Endothelial cell of umbilical vein (primary cell): ENCODE results near the gene DNHD1.

ENCODE experiments used
- CTCF ChIP-seq, 2 donors: IDR thresholded peaks; 1 replicate in 1 of 2; 2 replicates in 1 of 2; pipeline ENCODE4 v1.5.1; 2011; ENCODE audit warnings: low read length in 2 of 2, mild to moderate bottlenecking in 2 of 2, moderate library complexity in 2 of 2, control low read depth in 1 of 2, inconsistent platforms in 1 of 2, low read depth in 1 of 2; ENCODE audit not compliant: insufficient read depth in 1 of 2; ENCODE audit errors: extremely low read depth in 1 of 2
- POLR2A ChIP-seq: IDR thresholded peaks from 2 replicates; pipeline ENCODE4 v1.6.1; 2012; ENCODE audit warnings: low read depth, mild to moderate bottlenecking, control low read depth, low read length
- POLR2AphosphoS5 ChIP-seq: IDR thresholded peaks from 2 replicates; pipeline ENCODE4 v1.6.1; 2012; ENCODE audit warnings: low read depth, mild to moderate bottlenecking, control low read depth, low read length, moderate library complexity; ENCODE audit not compliant: insufficient read depth
- TF ChIP-seq, protein P1 (sequence below): IDR thresholded peaks from 2 replicates; pipeline ENCODE4 v1.6.1; 2011; ENCODE audit not compliant: insufficient read depth, insufficient read length

- TF ChIP-seq POLR2A (no peak), CTCF (IDR thresholded peaks at IDR 0.05; ENCODE audit: extremely low read depth in 1 of 2, insufficient read depth in 1 of 2, low read depth in 1 of 2, low read length in 2 of 2) (no peak), POLR2AphosphoS5 (no peak)
- TF ChIP-seq, protein P1, sequence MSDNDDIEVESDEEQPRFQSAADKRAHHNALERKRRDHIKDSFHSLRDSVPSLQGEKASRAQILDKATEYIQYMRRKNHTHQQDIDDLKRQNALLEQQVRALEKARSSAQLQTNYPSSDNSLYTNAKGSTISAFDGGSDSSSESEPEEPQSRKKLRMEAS = no peak
Observed at GRCh38 chr11:6548121-6548520, 51.0 kb downstream of the DNHD1 start.
